GM19467 (cell line): ENCODE results near the gene EML3.
"Not testable (repeated sequence)": the region's sequence is repeated elsewhere in the genome, so short reads cannot be mapped to it uniquely, and the experiment has no call there.

Experiments used
- ATAC-seq: cut with Tn5 transposase; IDR thresholded peaks from one replicate; pipeline ENCODE4 v1.9.1; 2021; ENCODE audit warnings: mild to moderate bottlenecking, moderate library complexity; ENCODE audit not compliant: unreplicated experiment

Gene EML3

GRCh38 chr11:62600367-62601121 lies 12.0 kb downstream of the EML3 start:
- no peak for ATAC-seq

- ATAC-seq: no peak
These were observed 12.7 kb downstream of the EML3 start for GRCh38 chr11:62599901-62600300.

GRCh38 chr11:62599069-62599696 lies 13.4 kb downstream of the EML3 start:
- ATAC-seq: peak; percentile 42

- ATAC-seq: no peak
These were observed 17.5 kb downstream of the EML3 start for GRCh38 chr11:62595124-62595523.

- no peak for ATAC-seq
These were observed 19.0 kb downstream of the EML3 start for GRCh38 chr11:62593434-62594044.

GRCh38 chr11:62592989-62593421 lies 19.6 kb downstream of the EML3 start:
- no peak for ATAC-seq

- ATAC-seq: peak; percentile 6
These were observed 20.3 kb downstream of the EML3 start for GRCh38 chr11:62592146-62592815.

- ATAC-seq: peak; percentile 78
These were observed 21.0 kb downstream of the EML3 start, which contains the start of gene TUT1 for GRCh38 chr11:62591448-62592145. Gene TUT1, minus strand, starts transcription at chr11:62591523. Its CDS starts 38 bp downstream, at chr11:62591485.

GRCh38 chr11:62588966-62589637 lies 23.5 kb downstream of the EML3 start:
- no peak for ATAC-seq

- not testable (repeated sequence) for ATAC-seq
These were observed 27.2 kb downstream of the EML3 start for GRCh38 chr11:62585356-62585755.

GRCh38 chr11:62581735-62582134 lies 30.8 kb downstream of the EML3 start:
- ATAC-seq: not testable (repeated sequence)

GRCh38 chr11:62580959-62581715 lies 31.4 kb downstream of the EML3 start:
- no peak for ATAC-seq

GRCh38 chr11:62579252-62579651 lies 33.3 kb downstream of the EML3 start:
- ATAC-seq: no peak

GRCh38 chr11:62578541-62578940 lies 34.0 kb downstream of the EML3 start:
- ATAC-seq: no peak

GRCh38 chr11:62577046-62577714 lies 35.4 kb downstream of the EML3 start:
- no peak for ATAC-seq

GRCh38 chr11:62575837-62576236 lies 36.7 kb downstream of the EML3 start:
- no peak for ATAC-seq

- ATAC-seq: no peak
These were observed 37.4 kb downstream of the EML3 start for GRCh38 chr11:62575156-62575555.

GRCh38 chr11:62574363-62575071 lies 38.1 kb downstream of the EML3 start:
- ATAC-seq: no peak
